K562 (cell line): ENCODE data around the gene CRYBG2. TPM values are rescaled to one million over a fixed set of nuclear protein-coding genes. Genes with fewer than 3 reads are reported as not detected.

Source experiments
- BRCA1 ChIP-seq, 2 experiments: fragments of 450-650 bp in 1 of 2; sonication (generic) in 1 of 2; formaldehyde crosslinking in 1 of 2; IDR thresholded peaks; 2 replicates each; pipeline versions ENCODE4 v1.5.0 to v1.6.1; 2017 to 2020; ENCODE audit warnings: mild to moderate bottlenecking in 1 of 2, missing genetic modification reagents in 1 of 2
- CBFA2T3 ChIP-seq: fragments of 450-650 bp; IDR thresholded peaks from 2 replicates; pipeline ENCODE4 v1.6.1; 2017
- HNRNPH1 ChIP-seq: fragments of 200-400 bp; formaldehyde crosslinking; optimal IDR thresholded peaks from 2 replicates; pipeline ENCODE3; 2017; ENCODE audit warnings: low read depth, mild to moderate bottlenecking, low read length, moderate library complexity
- MAZ ChIP-seq, 2 experiments: fragments of 450-650 bp in 1 of 2; sonication (generic) in 1 of 2; formaldehyde crosslinking; IDR thresholded peaks in 1 of 2; conservative IDR thresholded peaks in 1 of 2; 2 replicates each; pipeline versions ENCODE4 v1.4.0 to v1.5.0; 2020; ENCODE audit warnings: mild to moderate bottlenecking in 1 of 2, missing genetic modification reagents in 1 of 2
- RB1 ChIP-seq: fragments of 450-650 bp; IDR thresholded peaks from 2 replicates; pipeline ENCODE4 v1.6.1; 2017; ENCODE audit warnings: low read depth, mild to moderate bottlenecking
- SIN3A ChIP-seq, 2 experiments: fragments of 150-350 bp in 1 of 2; IDR thresholded peaks; 2 replicates each; pipeline ENCODE4 v1.6.1; 2011 to 2016; ENCODE audit warnings: borderline replicate concordance in 2 of 2, low read depth in 2 of 2, low read length in 2 of 2, mild to moderate bottlenecking in 2 of 2, moderate library complexity in 2 of 2; ENCODE audit not compliant: control insufficient read depth in 1 of 2
- SIX5 ChIP-seq, 2 experiments: IDR thresholded peaks; 2 replicates each; pipeline ENCODE4 v1.6.1; 2011; ENCODE audit warnings: low read length in 2 of 2, borderline replicate concordance in 1 of 2, low read depth in 1 of 2, mild to moderate bottlenecking in 1 of 2, moderate library complexity in 1 of 2; ENCODE audit not compliant: insufficient read depth in 1 of 2
- SNRNP70 ChIP-seq: fragments of 200-400 bp; formaldehyde crosslinking; optimal IDR thresholded peaks from 2 replicates; pipeline ENCODE3; 2017; ENCODE audit warnings: low read depth, low read length
- TCF3 ChIP-seq: sonication (generic); formaldehyde crosslinking; IDR thresholded peaks from 2 replicates; pipeline ENCODE4 v1.4.0; 2020; ENCODE audit warnings: mild to moderate bottlenecking, missing genetic modification reagents
- ZNF175 ChIP-seq: fragments of 200-800 bp; sonication (Bioruptor generic); IDR thresholded peaks from 2 replicates; pipeline ENCODE4 v1.6.1; 2016; ENCODE audit warnings: low read depth, mild to moderate bottlenecking, missing genetic modification characterization, missing compliant biosample characterization
- ZNF263 ChIP-seq: sonication (generic); formaldehyde crosslinking; IDR thresholded peaks from 2 replicates; pipeline ENCODE4 v1.8.0; 2022; ENCODE audit warnings: mild to moderate bottlenecking, missing genetic modification reagents, borderline replicate concordance
- polyA plus RNA-seq, 8 experiments: library from polyadenylated mRNA; depleted of rRNA in 4 of 8; stranded (reverse) in 5 of 8; unstranded in 3 of 8; fragments of >200 nt; fragmentation: Nextera tagmentation in 2 of 8; fragmentation: Illumina TruSeq in 1 of 8; extraction: Ambion mirVana in 2 of 8; extraction: Trizol in 1 of 8; gene quantifications; 2 replicates each; pipeline versions ENCODE4 v1.2.1 to v1.2.3, GENCODE V29; 2011 to 2014; ENCODE audit warnings: inconsistent platforms in 1 of 8, missing spikeins in 1 of 8
- total RNA-seq, 7 experiments: library from RNA; depleted of rRNA in 6 of 7; stranded (reverse); fragments of >200 nt in 6 of 7; fragmentation: Illumina TruSeq in 2 of 7; extraction: Trizol in 2 of 7; gene quantifications; 2 replicates each; pipeline versions ENCODE4 v1.2.1 to v1.2.3, GENCODE V29; 2011 to 2021; ENCODE audit warnings: low replicate concordance in 1 of 7
- TF ChIP-seq, protein P1 (sequence below): fragments of 250-450 bp; sonication (Bioruptor Pico); IDR thresholded peaks from 2 replicates; pipeline ENCODE4 v1.8.0; 2022; ENCODE audit warnings: moderate library complexity, mild to moderate bottlenecking, inconsistent platforms
- TF ChIP-seq, protein P2 (sequence below), 2 experiments: fragments of 450-650 bp; IDR thresholded peaks; 2 replicates each; pipeline ENCODE4 v1.6.1; 2016
- TF ChIP-seq, protein P3 (sequence below): sonication (generic); formaldehyde crosslinking; IDR thresholded peaks from 2 replicates; pipeline ENCODE4 v1.8.1; 2023; ENCODE audit warnings: mild to moderate bottlenecking, missing genetic modification reagents
- TF ChIP-seq, protein P4 (sequence below): fragments of 250-450 bp; sonication (Bioruptor Pico); IDR thresholded peaks from 2 replicates; pipeline ENCODE4 v1.5.0; 2022; ENCODE audit warnings: mild to moderate bottlenecking
- TF ChIP-seq, protein P5 (sequence below): fragments of 450-650 bp; IDR thresholded peaks from 2 replicates; pipeline ENCODE4 v1.6.1; 2016; ENCODE audit warnings: missing biosample characterization, missing genetic modification characterization

The CRYBG2 gene
- total and polyA plus RNA-seq, 9 of the 15 experiments (the other 6 are each of a cell fraction or from before 2014, with no cell fraction given) = 0.39 to 8.5 (median 3.7) TPM

DNA sequence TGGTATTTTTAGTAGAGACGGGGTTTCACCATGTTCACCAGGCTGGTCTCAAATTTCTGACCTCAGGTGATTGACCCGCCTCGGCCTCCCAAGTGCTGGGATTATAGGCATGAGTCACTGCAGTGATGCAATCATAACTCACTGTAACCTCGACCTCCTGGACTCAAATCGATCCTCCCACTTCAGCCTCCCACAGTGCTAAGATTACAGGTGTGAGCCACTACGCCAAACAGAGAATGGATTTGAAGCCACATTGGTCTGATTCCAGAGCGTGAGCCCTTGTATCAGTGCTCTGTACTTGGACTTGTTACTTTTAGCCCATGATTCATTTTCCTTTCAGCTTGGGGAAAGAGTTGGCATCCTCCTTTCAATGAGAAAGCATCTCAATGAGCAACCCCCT lies 33.5 kb upstream of the CRYBG2 start (continued):
- TF ChIP-seq TCF3 (CRISPR knock-in tag) = peak; percentile 47; the same call in 1 of the 2 replicates
- TF ChIP-seq MAZ (CRISPR knock-in tag; conservative IDR thresholded peaks at IDR 0.05 in 1 of 2, IDR thresholded peaks at IDR 0.05 in 1 of 2) = peak in 1 of 2 experiments; percentile 15; a peak in 1 of 4 replicates
- no peak for TF ChIP-seq SNRNP70
- TF ChIP-seq SIX5 (IDR thresholded peaks at IDR 0.05; ENCODE audit: borderline replicate concordance in 1 of 2, insufficient read depth in 1 of 2, low read depth in 1 of 2, low read length in 2 of 2) = no peak
- TF ChIP-seq RB1 = no peak; the same call in 1 of the 2 replicates
- TF ChIP-seq, protein P1, sequence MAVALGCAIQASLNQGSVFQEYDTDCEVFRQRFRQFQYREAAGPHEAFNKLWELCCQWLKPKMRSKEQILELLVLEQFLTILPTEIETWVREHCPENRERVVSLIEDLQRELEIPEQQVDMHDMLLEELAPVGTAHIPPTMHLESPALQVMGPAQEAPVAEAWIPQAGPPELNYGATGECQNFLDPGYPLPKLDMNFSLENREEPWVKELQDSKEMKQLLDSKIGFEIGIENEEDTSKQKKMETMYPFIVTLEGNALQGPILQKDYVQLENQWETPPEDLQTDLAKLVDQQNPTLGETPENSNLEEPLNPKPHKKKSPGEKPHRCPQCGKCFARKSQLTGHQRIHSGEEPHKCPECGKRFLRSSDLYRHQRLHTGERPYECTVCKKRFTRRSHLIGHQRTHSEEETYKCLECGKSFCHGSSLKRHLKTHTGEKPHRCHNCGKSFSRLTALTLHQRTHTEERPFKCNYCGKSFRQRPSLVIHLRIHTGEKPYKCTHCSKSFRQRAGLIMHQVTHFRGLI (CRISPR knock-in tag) = no peak
- no peak for TF ChIP-seq ZNF175
- TF ChIP-seq SIN3A (IDR thresholded peaks at IDR 0.05; ENCODE audit: borderline replicate concordance in 2 of 2, control insufficient read depth in 1 of 2, low read depth in 2 of 2, low read length in 2 of 2) = no peak
- TF ChIP-seq, protein P2, sequence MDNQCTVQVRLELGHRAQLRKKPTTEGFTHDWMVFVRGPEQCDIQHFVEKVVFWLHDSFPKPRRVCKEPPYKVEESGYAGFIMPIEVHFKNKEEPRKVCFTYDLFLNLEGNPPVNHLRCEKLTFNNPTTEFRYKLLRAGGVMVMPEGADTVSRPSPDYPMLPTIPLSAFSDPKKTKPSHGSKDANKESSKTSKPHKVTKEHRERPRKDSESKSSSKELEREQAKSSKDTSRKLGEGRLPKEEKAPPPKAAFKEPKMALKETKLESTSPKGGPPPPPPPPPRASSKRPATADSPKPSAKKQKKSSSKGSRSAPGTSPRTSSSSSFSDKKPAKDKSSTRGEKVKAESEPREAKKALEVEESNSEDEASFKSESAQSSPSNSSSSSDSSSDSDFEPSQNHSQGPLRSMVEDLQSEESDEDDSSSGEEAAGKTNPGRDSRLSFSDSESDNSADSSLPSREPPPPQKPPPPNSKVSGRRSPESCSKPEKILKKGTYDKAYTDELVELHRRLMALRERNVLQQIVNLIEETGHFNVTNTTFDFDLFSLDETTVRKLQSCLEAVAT (IDR thresholded peaks at IDR 0.05) = no peak
- no peak for TF ChIP-seq BRCA1 (IDR thresholded peaks at IDR 0.05)
- TF ChIP-seq BRCA1 (CRISPR knock-in tag; IDR thresholded peaks at IDR 0.05) = no peak
- TF ChIP-seq, protein P3, sequence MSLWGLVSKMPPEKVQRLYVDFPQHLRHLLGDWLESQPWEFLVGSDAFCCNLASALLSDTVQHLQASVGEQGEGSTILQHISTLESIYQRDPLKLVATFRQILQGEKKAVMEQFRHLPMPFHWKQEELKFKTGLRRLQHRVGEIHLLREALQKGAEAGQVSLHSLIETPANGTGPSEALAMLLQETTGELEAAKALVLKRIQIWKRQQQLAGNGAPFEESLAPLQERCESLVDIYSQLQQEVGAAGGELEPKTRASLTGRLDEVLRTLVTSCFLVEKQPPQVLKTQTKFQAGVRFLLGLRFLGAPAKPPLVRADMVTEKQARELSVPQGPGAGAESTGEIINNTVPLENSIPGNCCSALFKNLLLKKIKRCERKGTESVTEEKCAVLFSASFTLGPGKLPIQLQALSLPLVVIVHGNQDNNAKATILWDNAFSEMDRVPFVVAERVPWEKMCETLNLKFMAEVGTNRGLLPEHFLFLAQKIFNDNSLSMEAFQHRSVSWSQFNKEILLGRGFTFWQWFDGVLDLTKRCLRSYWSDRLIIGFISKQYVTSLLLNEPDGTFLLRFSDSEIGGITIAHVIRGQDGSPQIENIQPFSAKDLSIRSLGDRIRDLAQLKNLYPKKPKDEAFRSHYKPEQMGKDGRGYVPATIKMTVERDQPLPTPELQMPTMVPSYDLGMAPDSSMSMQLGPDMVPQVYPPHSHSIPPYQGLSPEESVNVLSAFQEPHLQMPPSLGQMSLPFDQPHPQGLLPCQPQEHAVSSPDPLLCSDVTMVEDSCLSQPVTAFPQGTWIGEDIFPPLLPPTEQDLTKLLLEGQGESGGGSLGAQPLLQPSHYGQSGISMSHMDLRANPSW (CRISPR knock-in tag) = no peak
- peak; percentile 27; the same call in 1 of the 2 replicates for TF ChIP-seq ZNF263 (CRISPR knock-in tag)
- TF ChIP-seq, protein P4, sequence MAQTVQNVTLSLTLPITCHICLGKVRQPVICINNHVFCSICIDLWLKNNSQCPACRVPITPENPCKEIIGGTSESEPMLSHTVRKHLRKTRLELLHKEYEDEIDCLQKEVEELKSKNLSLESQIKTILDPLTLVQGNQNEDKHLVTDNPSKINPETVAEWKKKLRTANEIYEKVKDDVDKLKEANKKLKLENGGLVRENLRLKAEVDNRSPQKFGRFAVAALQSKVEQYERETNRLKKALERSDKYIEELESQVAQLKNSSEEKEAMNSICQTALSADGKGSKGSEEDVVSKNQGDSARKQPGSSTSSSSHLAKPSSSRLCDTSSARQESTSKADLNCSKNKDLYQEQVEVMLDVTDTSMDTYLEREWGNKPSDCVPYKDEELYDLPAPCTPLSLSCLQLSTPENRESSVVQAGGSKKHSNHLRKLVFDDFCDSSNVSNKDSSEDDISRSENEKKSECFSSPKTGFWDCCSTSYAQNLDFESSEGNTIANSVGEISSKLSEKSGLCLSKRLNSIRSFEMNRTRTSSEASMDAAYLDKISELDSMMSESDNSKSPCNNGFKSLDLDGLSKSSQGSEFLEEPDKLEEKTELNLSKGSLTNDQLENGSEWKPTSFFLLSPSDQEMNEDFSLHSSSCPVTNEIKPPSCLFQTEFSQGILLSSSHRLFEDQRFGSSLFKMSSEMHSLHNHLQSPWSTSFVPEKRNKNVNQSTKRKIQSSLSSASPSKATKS (CRISPR knock-in tag) = no peak
- no peak for TF ChIP-seq HNRNPH1
- TF ChIP-seq CBFA2T3 = peak; percentile 80
- TF ChIP-seq, protein P5, sequence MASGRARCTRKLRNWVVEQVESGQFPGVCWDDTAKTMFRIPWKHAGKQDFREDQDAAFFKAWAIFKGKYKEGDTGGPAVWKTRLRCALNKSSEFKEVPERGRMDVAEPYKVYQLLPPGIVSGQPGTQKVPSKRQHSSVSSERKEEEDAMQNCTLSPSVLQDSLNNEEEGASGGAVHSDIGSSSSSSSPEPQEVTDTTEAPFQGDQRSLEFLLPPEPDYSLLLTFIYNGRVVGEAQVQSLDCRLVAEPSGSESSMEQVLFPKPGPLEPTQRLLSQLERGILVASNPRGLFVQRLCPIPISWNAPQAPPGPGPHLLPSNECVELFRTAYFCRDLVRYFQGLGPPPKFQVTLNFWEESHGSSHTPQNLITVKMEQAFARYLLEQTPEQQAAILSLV (tag) = peak; percentile 89
